ENCODE measurements around the gene GTF2IRD1.
"Not testable (repeated sequence)": the region's sequence is repeated elsewhere in the genome, so short reads cannot be mapped to it uniquely, and the experiment has no call there.

The GTF2IRD1 gene

DNA sequence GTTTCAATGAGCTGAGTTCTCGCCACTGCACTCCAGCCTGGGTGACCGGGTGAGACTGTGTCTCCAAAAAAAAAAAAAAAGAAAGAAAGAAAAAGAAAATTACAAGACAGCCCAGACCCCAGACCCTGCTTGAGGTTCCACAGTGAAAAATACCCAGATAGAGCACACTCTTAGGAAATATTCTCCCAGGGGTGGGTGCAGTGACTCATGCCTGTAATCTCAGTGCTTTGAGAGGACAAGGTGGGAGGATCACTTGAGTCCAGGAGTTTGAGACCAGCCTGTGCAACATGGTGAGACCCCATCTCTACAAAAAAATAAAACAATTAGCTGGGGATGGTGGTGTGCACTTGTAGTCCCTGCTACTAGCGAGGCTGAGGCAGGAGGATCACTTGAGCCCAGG lies 41.1 kb upstream of the GTF2IRD1 start:
- no peak overlapping the region for H3K4me3 ChIP-seq (ENCODE audit: low read length)
- no peak overlapping the region for H3K4me2 ChIP-seq (ENCODE audit: low read length)
- no peaks in the 10 kb centered on the region for H4K20me1 ChIP-seq (ENCODE audit: control insufficient read depth, insufficient read depth, low read depth, low read length)
- H3K27ac ChIP-seq (ENCODE audit: low read depth, low read length) = no peak overlapping the region
- TF ChIP-seq CTCF (IDR thresholded peaks at IDR 0.05; ENCODE audit: low read depth, low read length, poor library complexity, severe bottlenecking) (no peak), EZH2phosphoT487 (IDR thresholded peaks at IDR 0.05; ENCODE audit: borderline replicate concordance, low read length) (no peak)
- no peaks in the 10 kb centered on the region for H3F3A ChIP-seq (ENCODE audit: control insufficient read depth, insufficient read depth)
- H3K36me3 ChIP-seq (ENCODE audit: control insufficient read depth, low read length) = no peaks in the 10 kb centered on the region
- no peaks in the 10 kb centered on the region for H3K27me3 ChIP-seq (ENCODE audit: control insufficient read depth, low read length)
- peaks cover 4% of the 10 kb centered on the region for H3K4me1 ChIP-seq (ENCODE audit: control insufficient read depth, low read length)
- H3K9me3 ChIP-seq (ENCODE audit: control insufficient read depth, insufficient read depth, low read length) = no peaks in the 10 kb centered on the region
- H3K79me2 ChIP-seq (ENCODE audit: control insufficient read depth, low read length) = no peaks in the 10 kb centered on the region
- H3K9me2 ChIP-seq (replicated peaks; ENCODE audit: control insufficient read depth, low read length) = no peaks in the 10 kb centered on the region

- H3K9me3 ChIP-seq (ENCODE audit: control insufficient read depth, insufficient read depth, low read length); H3K4me1 ChIP-seq (ENCODE audit: control insufficient read depth, low read length); H3K9me2 ChIP-seq (replicated peaks; ENCODE audit: control insufficient read depth, low read length); H3K4me2 ChIP-seq (ENCODE audit: low read length); H3K4me3 ChIP-seq (ENCODE audit: low read length); H4K20me1 ChIP-seq (ENCODE audit: control insufficient read depth, insufficient read depth, low read depth, low read length); H3K79me2 ChIP-seq (ENCODE audit: control insufficient read depth, low read length); H3K27me3 ChIP-seq (ENCODE audit: control insufficient read depth, low read length); H3K27ac ChIP-seq (ENCODE audit: low read depth, low read length); H3K36me3 ChIP-seq (ENCODE audit: control insufficient read depth, low read length); H3F3A ChIP-seq (ENCODE audit: control insufficient read depth, insufficient read depth): not testable (repeated sequence)
Measured at GRCh38 chr7:74414595-74415333, 38.9 kb upstream of the GTF2IRD1 start.

DNA sequence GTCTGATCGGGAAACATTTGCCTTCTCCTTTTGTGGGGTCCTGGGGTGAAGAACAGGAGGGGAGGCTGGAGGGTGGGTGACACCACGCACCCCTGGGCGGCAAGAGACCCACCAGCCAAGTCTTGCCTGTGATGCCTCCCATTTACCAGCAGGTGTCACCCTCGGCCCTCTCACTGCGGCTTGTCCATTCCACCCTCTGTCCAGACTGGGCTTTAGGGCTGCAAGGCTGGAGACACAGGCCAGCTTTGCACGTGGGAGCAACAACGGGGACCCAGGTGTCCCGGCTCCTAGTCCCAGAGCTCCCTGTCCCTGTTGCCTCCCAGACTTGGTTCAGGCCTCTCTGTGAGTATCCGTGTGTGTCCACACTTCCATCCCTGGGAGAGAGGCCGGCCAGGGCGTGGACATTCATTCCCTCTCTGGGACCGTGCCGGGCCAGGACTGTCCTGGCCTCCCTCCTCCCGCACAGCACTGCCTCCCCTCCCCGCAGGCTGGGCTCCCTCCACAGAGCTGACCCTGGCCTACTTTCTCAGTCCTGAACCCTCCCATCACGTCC lies 36.2 kb upstream of the GTF2IRD1 start:
- Histone ChIP-seq H3K4me1 (ENCODE audit: control insufficient read depth, low read length) (peaks cover 4% of the 10 kb centered on the region), H3K79me2 (ENCODE audit: control insufficient read depth, low read length) (no peaks in the 10 kb centered on the region), H3K4me2 (ENCODE audit: low read length) (0 out of 2 replicates have a peak overlapping the region, but pooled peaks have one; percentile 6), H3F3A (ENCODE audit: control insufficient read depth, insufficient read depth) (no peaks in the 10 kb centered on the region), H3K9me3 (ENCODE audit: control insufficient read depth, insufficient read depth, low read length) (no peaks in the 10 kb centered on the region), H3K9me2 (replicated peaks; ENCODE audit: control insufficient read depth, low read length) (no peaks in the 10 kb centered on the region), H4K20me1 (ENCODE audit: control insufficient read depth, insufficient read depth, low read depth, low read length) (no peaks in the 10 kb centered on the region), H3K27ac (ENCODE audit: low read depth, low read length) (no peak overlapping the region), H3K27me3 (ENCODE audit: control insufficient read depth, low read length) (no peaks in the 10 kb centered on the region), H3K36me3 (ENCODE audit: control insufficient read depth, low read length) (no peaks in the 10 kb centered on the region), H3K4me3 (ENCODE audit: low read length) (no peak overlapping the region)
- TF ChIP-seq CTCF (IDR thresholded peaks at IDR 0.05; ENCODE audit: low read depth, low read length, poor library complexity, severe bottlenecking) = peak; percentile 100
- TF ChIP-seq EZH2phosphoT487 (IDR thresholded peaks at IDR 0.05; ENCODE audit: borderline replicate concordance, low read length) = no peak

DNA sequence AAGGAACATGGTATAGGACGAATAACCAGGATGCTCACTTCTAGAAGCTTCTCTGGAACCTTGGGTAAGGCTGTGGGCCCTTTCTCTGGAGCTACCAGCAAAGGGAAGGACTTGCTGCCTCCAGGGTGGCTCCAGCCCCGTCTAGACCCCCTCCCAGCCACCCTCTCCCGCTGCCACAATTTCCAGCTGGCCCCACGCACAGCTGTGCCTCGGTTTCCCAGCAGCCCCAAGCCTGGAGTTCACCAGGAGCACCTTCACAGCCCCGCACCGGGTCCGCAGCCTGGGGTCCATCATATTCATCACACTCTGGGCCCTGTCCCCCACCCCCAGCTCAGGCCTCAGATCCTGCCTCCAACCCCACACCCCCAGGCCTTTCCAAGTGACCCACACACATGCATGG lies 35.6 kb upstream of the GTF2IRD1 start:
- H3K36me3 ChIP-seq (ENCODE audit: control insufficient read depth, low read length) = no peaks in the 10 kb centered on the region
- no peaks in the 10 kb centered on the region for H3K27me3 ChIP-seq (ENCODE audit: control insufficient read depth, low read length)
- H3K9me3 ChIP-seq (ENCODE audit: control insufficient read depth, insufficient read depth, low read length) = no peaks in the 10 kb centered on the region
- H3F3A ChIP-seq (ENCODE audit: control insufficient read depth, insufficient read depth) = no peaks in the 10 kb centered on the region
- no peak overlapping the region for H3K4me2 ChIP-seq (ENCODE audit: low read length)
- no peak overlapping the region for H3K4me3 ChIP-seq (ENCODE audit: low read length)
- no peak overlapping the region for H3K27ac ChIP-seq (ENCODE audit: low read depth, low read length)
- no peaks in the 10 kb centered on the region for H3K79me2 ChIP-seq (ENCODE audit: control insufficient read depth, low read length)
- no peaks in the 10 kb centered on the region for H3K9me2 ChIP-seq (replicated peaks; ENCODE audit: control insufficient read depth, low read length)
- H4K20me1 ChIP-seq (ENCODE audit: control insufficient read depth, insufficient read depth, low read depth, low read length) = no peaks in the 10 kb centered on the region
- peaks cover 4% of the 10 kb centered on the region for H3K4me1 ChIP-seq (ENCODE audit: control insufficient read depth, low read length)
- TF ChIP-seq EZH2phosphoT487 (IDR thresholded peaks at IDR 0.05; ENCODE audit: borderline replicate concordance, low read length) (no peak), CTCF (IDR thresholded peaks at IDR 0.05; ENCODE audit: low read depth, low read length, poor library complexity, severe bottlenecking) (no peak)

Measured in DOHH2 (cell line).